Measurements from ENCODE around the gene PUM2. TPM values are rescaled to one million over a fixed set of nuclear protein-coding genes. Genes with fewer than 3 reads are reported as not detected.
"Not testable (repeated sequence)": the region's sequence is repeated elsewhere in the genome, so short reads cannot be mapped to it uniquely, and the experiment has no call there.

Gene PUM2
- total and polyA plus RNA-seq, 2 of the 13 experiments (the other 11 are each of a cell fraction or from before 2014, with no cell fraction given) = 69.6 to 69.8 TPM

DNA sequence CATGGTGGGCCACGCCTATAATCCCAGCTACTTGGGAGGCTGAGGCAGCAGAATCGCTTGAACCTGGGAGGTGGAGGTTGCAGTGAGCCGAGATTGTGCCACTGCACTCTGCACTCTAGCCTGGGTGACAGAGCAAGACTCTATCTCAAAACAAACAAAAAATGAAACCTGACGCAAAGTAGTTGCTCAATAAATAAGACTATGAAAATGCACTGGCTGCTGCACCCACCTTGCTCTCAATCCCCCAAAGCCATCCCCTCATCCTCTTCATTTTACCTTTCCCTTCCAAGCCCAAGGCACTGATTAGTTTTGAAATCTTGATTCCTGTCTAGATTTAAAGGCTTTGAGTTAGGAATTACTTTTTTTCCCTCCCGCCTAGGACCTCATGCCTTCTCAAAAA is 107.0 kb downstream of the PUM2 start:
- H2AFZ ChIP-seq (ENCODE audit: low read length); H3K79me2 ChIP-seq (ENCODE audit: insufficient read depth, low read length); intact Hi-C loops (cut with micrococcal nuclease; ENCODE audit: unreplicated experiment); BruUV-seq (replicated peaks); H3K36me3 ChIP-seq (replicated peaks in 1 of 2; ENCODE audit: control insufficient read depth in 1 of 2, insufficient read depth in 2 of 2, low read length in 2 of 2); FAIRE-seq; in situ Hi-C loops (cut with HindIII; ENCODE audit: extremely low pct_ligation_motif_present, low pct_unique_long_range_greater_than_20kb); H3K9me3 ChIP-seq (ENCODE audit: low read length); H3K27ac ChIP-seq (ENCODE audit: extremely low read length, insufficient read depth, low read length); H3K9ac ChIP-seq (ENCODE audit: insufficient read depth, low read depth, low read length); H3K27me3 ChIP-seq (ENCODE audit: control insufficient read depth in 1 of 2, insufficient read depth in 2 of 2, low read length in 2 of 2); H4K20me1 ChIP-seq (ENCODE audit: insufficient read depth, low read length); H3K4me3 ChIP-seq (replicated peaks in 1 of 3; ENCODE audit: insufficient read depth in 1 of 3, low read depth in 2 of 3, low read length in 3 of 3); DNase-seq (ENCODE audit: low spot score); CTCF ChIA-PET (ENCODE audit: low intra/inter-chr PET ratio, low total read pairs); TF ChIP-seq FOXP1 (CRISPR knock-in tag; IDR thresholded peaks at IDR 0.05): not testable (repeated sequence)
- TF ChIP-seq HNF4A (CRISPR knock-in tag; IDR thresholded peaks at IDR 0.05) = peak; percentile 46; the same call in 1 of the 2 replicates
- TF ChIP-seq GFI1 (CRISPR knock-in tag; IDR thresholded peaks at IDR 0.05; ENCODE audit: borderline replicate concordance) = peak; percentile 61; the same call in 1 of the 2 replicates
- peak; percentile 23; the same call in 1 of the 2 replicates for TF ChIP-seq FOXP1 (IDR thresholded peaks at IDR 0.05)
- peak; percentile 32; the same call in 1 of the 2 replicates for TF ChIP-seq SIX1 (CRISPR knock-in tag; IDR thresholded peaks at IDR 0.05; ENCODE audit: borderline replicate concordance)
- TF ChIP-seq, protein P1, sequence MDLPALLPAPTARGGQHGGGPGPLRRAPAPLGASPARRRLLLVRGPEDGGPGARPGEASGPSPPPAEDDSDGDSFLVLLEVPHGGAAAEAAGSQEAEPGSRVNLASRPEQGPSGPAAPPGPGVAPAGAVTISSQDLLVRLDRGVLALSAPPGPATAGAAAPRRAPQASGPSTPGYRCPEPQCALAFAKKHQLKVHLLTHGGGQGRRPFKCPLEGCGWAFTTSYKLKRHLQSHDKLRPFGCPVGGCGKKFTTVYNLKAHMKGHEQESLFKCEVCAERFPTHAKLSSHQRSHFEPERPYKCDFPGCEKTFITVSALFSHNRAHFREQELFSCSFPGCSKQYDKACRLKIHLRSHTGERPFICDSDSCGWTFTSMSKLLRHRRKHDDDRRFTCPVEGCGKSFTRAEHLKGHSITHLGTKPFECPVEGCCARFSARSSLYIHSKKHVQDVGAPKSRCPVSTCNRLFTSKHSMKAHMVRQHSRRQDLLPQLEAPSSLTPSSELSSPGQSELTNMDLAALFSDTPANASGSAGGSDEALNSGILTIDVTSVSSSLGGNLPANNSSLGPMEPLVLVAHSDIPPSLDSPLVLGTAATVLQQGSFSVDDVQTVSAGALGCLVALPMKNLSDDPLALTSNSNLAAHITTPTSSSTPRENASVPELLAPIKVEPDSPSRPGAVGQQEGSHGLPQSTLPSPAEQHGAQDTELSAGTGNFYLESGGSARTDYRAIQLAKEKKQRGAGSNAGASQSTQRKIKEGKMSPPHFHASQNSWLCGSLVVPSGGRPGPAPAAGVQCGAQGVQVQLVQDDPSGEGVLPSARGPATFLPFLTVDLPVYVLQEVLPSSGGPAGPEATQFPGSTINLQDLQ (CRISPR knock-in tag; IDR thresholded peaks at IDR 0.05) = 0 out of 2 replicates have a peak, but pooled peaks have one; percentile 6
- TF ChIP-seq CEBPG (CRISPR knock-in tag; IDR thresholded peaks at IDR 0.05) = peak; percentile 33; the same call in 1 of the 2 replicates
- TF ChIP-seq ZNF558 (CRISPR knock-in tag; IDR thresholded peaks at IDR 0.05; ENCODE audit: borderline replicate concordance) = 0 out of 2 replicates have a peak, but pooled peaks have one; percentile 18
- peak; percentile 77; the same call in 1 of the 2 replicates for TF ChIP-seq ZFP90 (CRISPR knock-in tag; IDR thresholded peaks at IDR 0.05; ENCODE audit: borderline replicate concordance)
- peak; percentile 23; the same call in 1 of the 2 replicates for TF ChIP-seq SALL1 (CRISPR knock-in tag; IDR thresholded peaks at IDR 0.05)
- peak; percentile 5 for ATAC-seq
- Histone ChIP-seq H3K4me2 (ENCODE audit: low read depth, low read length) (0 out of 2 replicates have a peak overlapping the region, but pooled peaks have one; percentile 48), H3K4me1 (ENCODE audit: insufficient read depth, low read length) (peaks cover 18% of the 10 kb centered on the region)
- POLR2A ChIA-PET = interaction anchor here (1.6 kb wide), 1 partner anchor 18 kb away, joined by 4 read pairs; the partner anchor contains the start of gene SDC1
- 38% methylated on average over 5 of the region's 5 CpGs for WGBS (ENCODE audit: low lambda C conversion rate)
